Right kidney (tissue), 1 donor: ENCODE data around the gene DDX31.

Experiments
- DNase-seq: peaks from one replicate; pipeline ENCODE4 v3.0.0-alpha.2; 2016

DDX31 gene

GRCh38 chr9:132637351-132637750 is 32.4 kb downstream of the DDX31 start:
- DNase-seq: no peak

- DNase-seq: no peak
Measured at GRCh38 chr9:132634327-132634726, 35.5 kb downstream of the DDX31 start.

GRCh38 chr9:132632413-132633129 is 37.2 kb downstream of the DDX31 start:
- DNase-seq: no peak

- no peak for DNase-seq
Measured at GRCh38 chr9:132631685-132632084, 38.1 kb downstream of the DDX31 start.

- no peak for DNase-seq
Measured at GRCh38 chr9:132631280-132631679, 38.5 kb downstream of the DDX31 start.

- DNase-seq: no peak
Measured at GRCh38 chr9:132630811-132631210, 39.0 kb downstream of the DDX31 start.

GRCh38 chr9:132630116-132630515 is 39.7 kb downstream of the DDX31 start:
- DNase-seq: no peak

- DNase-seq: no peak
Measured at GRCh38 chr9:132628746-132629145, 41.0 kb downstream of the DDX31 start.

GRCh38 chr9:132627594-132627993 is 42.2 kb downstream of the DDX31 start:
- DNase-seq: no peak

- no peak for DNase-seq
Measured at GRCh38 chr9:132627106-132627505, 42.7 kb downstream of the DDX31 start.

- DNase-seq: no peak
Measured at GRCh38 chr9:132626285-132626684, 43.5 kb downstream of the DDX31 start.

GRCh38 chr9:132622159-132622558 is 47.6 kb downstream of the DDX31 start:
- DNase-seq: no peak

- no peak for DNase-seq
Measured at GRCh38 chr9:132616725-132617124, 53.1 kb downstream of the DDX31 start.

GRCh38 chr9:132615774-132616173 is 54.0 kb downstream of the DDX31 start:
- no peak for DNase-seq

GRCh38 chr9:132614324-132614723 is 55.5 kb downstream of the DDX31 start:
- DNase-seq: no peak

- no peak for DNase-seq
Measured at GRCh38 chr9:132610661-132611060, 59.1 kb downstream of the DDX31 start.

GRCh38 chr9:132609829-132610228 is 60.0 kb downstream of the DDX31 start:
- DNase-seq: no peak

- no peak for DNase-seq
Measured at GRCh38 chr9:132609184-132609583, 60.6 kb downstream of the DDX31 start.

- DNase-seq: no peak
Measured at GRCh38 chr9:132606066-132606465, 63.7 kb downstream of the DDX31 start.

- no peak for DNase-seq
Measured at GRCh38 chr9:132605387-132605786, 64.4 kb downstream of the DDX31 start.

- DNase-seq: no peak
Measured at GRCh38 chr9:132602207-132602606, 67.6 kb downstream of the DDX31 start.

GRCh38 chr9:132600326-132600984 is 69.3 kb downstream of the DDX31 start:
- no peak for DNase-seq

- no peak for DNase-seq
Measured at GRCh38 chr9:132597073-132597775, 72.6 kb downstream of the DDX31 start.

- no peak for DNase-seq
Measured at GRCh38 chr9:132596200-132596599, 73.6 kb downstream of the DDX31 start.
